ENCODE data around the gene LRP3.

LRP3 gene

DNA sequence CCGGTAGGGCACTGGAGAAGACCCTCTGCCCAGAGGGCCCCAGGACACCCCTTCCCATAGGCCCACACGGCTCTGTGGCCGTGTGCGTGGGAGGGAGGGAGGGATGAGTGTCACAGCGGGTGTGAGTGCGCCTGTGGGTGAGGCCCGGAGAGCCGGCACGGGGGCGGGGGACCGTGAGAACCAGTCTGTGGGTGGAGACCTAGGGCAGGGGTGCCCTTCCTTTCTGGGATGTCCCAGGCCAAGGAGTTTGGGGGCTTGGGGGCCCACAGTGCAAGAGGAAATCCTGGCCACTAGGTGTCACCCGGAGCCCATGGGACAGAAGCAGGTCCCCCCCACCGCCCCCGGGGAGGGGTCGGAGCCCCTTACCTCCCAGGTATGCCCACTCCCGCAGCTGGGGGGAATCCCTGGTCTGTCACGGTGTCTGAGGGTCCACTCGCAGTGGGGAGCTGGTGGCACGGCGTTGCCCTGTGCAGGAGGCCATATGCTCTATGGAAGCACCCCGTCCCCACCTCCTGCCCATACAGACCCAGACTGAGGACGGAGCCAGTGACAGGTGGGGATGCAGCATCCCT, 47.5 kb downstream of the LRP3 start:
- TF ChIP-seq SUZ12 (IDR thresholded peaks at IDR 0.05; ENCODE audit: extremely low read depth, insufficient read depth, insufficient read length) (no peak), YY1 (IDR thresholded peaks at IDR 0.05; ENCODE audit: insufficient read depth, insufficient read length) (no peak), ZNF274 (IDR thresholded peaks at IDR 0.05; ENCODE audit: low read depth, low read length) (no peak)
- DNase-seq (ENCODE audit: low read depth, low spot score) = no peak
- peaks cover 17% of the 10 kb centered on the region for H3K9me3 ChIP-seq (ENCODE audit: insufficient read depth, low read length)

DNA sequence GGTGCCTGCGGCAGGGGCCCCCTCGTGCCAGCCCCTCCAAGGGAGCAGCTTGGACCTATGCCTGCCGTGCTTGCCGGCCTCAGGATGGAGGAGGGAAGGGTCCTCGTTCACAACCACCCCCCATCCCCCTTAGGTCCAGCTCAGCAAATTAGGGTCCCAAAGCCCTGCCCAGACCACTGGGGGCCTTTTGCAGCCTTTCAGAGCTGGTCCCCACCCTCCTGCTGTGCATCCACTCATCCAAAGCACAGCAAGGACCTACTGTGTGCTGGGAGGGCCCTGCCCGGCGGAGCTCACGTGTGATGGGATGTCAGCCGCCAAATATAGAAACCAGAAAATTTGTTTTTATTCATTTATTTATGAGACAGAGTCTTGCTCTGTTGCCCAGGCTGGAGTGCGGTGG, 48.0 kb downstream of the LRP3 start:
- Histone ChIP-seq H3K36me3 (ENCODE audit: insufficient read depth, insufficient read length, low read length) (no peaks in the 10 kb centered on the region), H3K9ac (ENCODE audit: insufficient read length, low read depth) (no peak overlapping the region)
- TF ChIP-seq ZNF274 (IDR thresholded peaks at IDR 0.05; ENCODE audit: low read depth, low read length) = no peak

More for the DNA sequence above, 47.5 kb downstream of the LRP3 start:
- no peak overlapping the region for H3K4me3 ChIP-seq (ENCODE audit: insufficient read length, low read depth)
- no peaks in the 10 kb centered on the region for H3K27me3 ChIP-seq (ENCODE audit: insufficient read depth, insufficient read length)
- H3K36me3 ChIP-seq (ENCODE audit: insufficient read depth, insufficient read length, low read length) = no peaks in the 10 kb centered on the region
- H3K9ac ChIP-seq (ENCODE audit: insufficient read length, low read depth) = no peak overlapping the region
- H3K4me1 ChIP-seq (ENCODE audit: insufficient read depth, insufficient read length) = no peaks in the 10 kb centered on the region

GRCh38 chr19:33242911-33243310, 48.8 kb downstream of the LRP3 start:
- no peak overlapping the region for H3K4me3 ChIP-seq (ENCODE audit: insufficient read length, low read depth)

More for the DNA sequence above, 48.0 kb downstream of the LRP3 start:
- Histone ChIP-seq H3K4me1 (ENCODE audit: insufficient read depth, insufficient read length) (no peaks in the 10 kb centered on the region), H3K27me3 (ENCODE audit: insufficient read depth, insufficient read length) (no peaks in the 10 kb centered on the region), H3K4me3 (ENCODE audit: insufficient read length, low read depth) (no peak overlapping the region), H3K9me3 (ENCODE audit: insufficient read depth, low read length) (peaks cover 17% of the 10 kb centered on the region)
- no peak for DNase-seq (ENCODE audit: low read depth, low spot score)

GRCh38 chr19:33245948-33246708, 52.0 kb downstream of the LRP3 start:
- Histone ChIP-seq H3K27me3 (ENCODE audit: insufficient read depth, insufficient read length) (no peaks in the 10 kb centered on the region), H3K9me3 (ENCODE audit: insufficient read depth, low read length) (peaks cover 17% of the 10 kb centered on the region)

More at GRCh38 chr19:33242911-33243310, 48.8 kb downstream of the LRP3 start:
- Histone ChIP-seq H3K4me1 (ENCODE audit: insufficient read depth, insufficient read length) (no peaks in the 10 kb centered on the region), H3K27me3 (ENCODE audit: insufficient read depth, insufficient read length) (no peaks in the 10 kb centered on the region), H3K36me3 (ENCODE audit: insufficient read depth, insufficient read length, low read length) (no peaks in the 10 kb centered on the region), H3K9me3 (ENCODE audit: insufficient read depth, low read length) (peaks cover 17% of the 10 kb centered on the region), H3K9ac (ENCODE audit: insufficient read length, low read depth) (no peak overlapping the region)
- no peak for TF ChIP-seq SUZ12 (IDR thresholded peaks at IDR 0.05; ENCODE audit: extremely low read depth, insufficient read depth, insufficient read length)
- no peak for TF ChIP-seq ZNF274 (IDR thresholded peaks at IDR 0.05; ENCODE audit: low read depth, low read length)
- TF ChIP-seq YY1 (IDR thresholded peaks at IDR 0.05; ENCODE audit: insufficient read depth, insufficient read length) = no peak
- no peak for DNase-seq (ENCODE audit: low read depth, low spot score)

GRCh38 chr19:33246709-33247440, 52.7 kb downstream of the LRP3 start:
- Histone ChIP-seq H3K27me3 (ENCODE audit: insufficient read depth, insufficient read length) (no peaks in the 10 kb centered on the region), H3K4me3 (ENCODE audit: insufficient read length, low read depth) (no peak overlapping the region), H3K9me3 (ENCODE audit: insufficient read depth, low read length) (peaks cover 17% of the 10 kb centered on the region), H3K9ac (ENCODE audit: insufficient read length, low read depth) (no peak overlapping the region), H3K36me3 (ENCODE audit: insufficient read depth, insufficient read length, low read length) (no peaks in the 10 kb centered on the region), H3K4me1 (ENCODE audit: insufficient read depth, insufficient read length) (peaks cover 18% of the 10 kb centered on the region)
- no peak for TF ChIP-seq YY1 (IDR thresholded peaks at IDR 0.05; ENCODE audit: insufficient read depth, insufficient read length)
- no peak for TF ChIP-seq SUZ12 (IDR thresholded peaks at IDR 0.05; ENCODE audit: extremely low read depth, insufficient read depth, insufficient read length)
- no peak for TF ChIP-seq ZNF274 (IDR thresholded peaks at IDR 0.05; ENCODE audit: low read depth, low read length)
- DNase-seq (ENCODE audit: low read depth, low spot score) = no peak

More at GRCh38 chr19:33245948-33246708, 52.0 kb downstream of the LRP3 start:
- DNase-seq (ENCODE audit: low read depth, low spot score) = no peak
- H3K4me3 ChIP-seq (ENCODE audit: insufficient read length, low read depth) = no peak overlapping the region
- H3K9ac ChIP-seq (ENCODE audit: insufficient read length, low read depth) = no peak overlapping the region
- TF ChIP-seq YY1 (IDR thresholded peaks at IDR 0.05; ENCODE audit: insufficient read depth, insufficient read length) (no peak), ZNF274 (IDR thresholded peaks at IDR 0.05; ENCODE audit: low read depth, low read length) (no peak), SUZ12 (IDR thresholded peaks at IDR 0.05; ENCODE audit: extremely low read depth, insufficient read depth, insufficient read length) (no peak)
- no peaks in the 10 kb centered on the region for H3K36me3 ChIP-seq (ENCODE audit: insufficient read depth, insufficient read length, low read length)
- peaks cover 14% of the 10 kb centered on the region for H3K4me1 ChIP-seq (ENCODE audit: insufficient read depth, insufficient read length)

- TF ChIP-seq SUZ12 (IDR thresholded peaks at IDR 0.05; ENCODE audit: extremely low read depth, insufficient read depth, insufficient read length) = no peak
- TF ChIP-seq YY1 (IDR thresholded peaks at IDR 0.05; ENCODE audit: insufficient read depth, insufficient read length) = no peak
- no peak for TF ChIP-seq ZNF274 (IDR thresholded peaks at IDR 0.05; ENCODE audit: low read depth, low read length)
- Histone ChIP-seq H3K36me3 (ENCODE audit: insufficient read depth, insufficient read length, low read length) (no peaks in the 10 kb centered on the region), H3K9ac (ENCODE audit: insufficient read length, low read depth) (no peak overlapping the region), H3K27me3 (ENCODE audit: insufficient read depth, insufficient read length) (no peaks in the 10 kb centered on the region), H3K9me3 (ENCODE audit: insufficient read depth, low read length) (peaks cover 17% of the 10 kb centered on the region), H3K4me1 (ENCODE audit: insufficient read depth, insufficient read length) (peaks cover 18% of the 10 kb centered on the region), H3K4me3 (ENCODE audit: insufficient read length, low read depth) (no peak overlapping the region)
- no peak for DNase-seq (ENCODE audit: low read depth, low spot score)
Observed at GRCh38 chr19:33247441-33247819, 53.3 kb downstream of the LRP3 start.

- Histone ChIP-seq H3K9me3 (ENCODE audit: insufficient read depth, low read length) (peaks cover 17% of the 10 kb centered on the region), H3K4me1 (ENCODE audit: insufficient read depth, insufficient read length) (peaks cover 19% of the 10 kb centered on the region), H3K27me3 (ENCODE audit: insufficient read depth, insufficient read length) (no peaks in the 10 kb centered on the region), H3K4me3 (ENCODE audit: insufficient read length, low read depth) (no peak overlapping the region), H3K36me3 (ENCODE audit: insufficient read depth, insufficient read length, low read length) (no peaks in the 10 kb centered on the region), H3K9ac (ENCODE audit: insufficient read length, low read depth) (no peak overlapping the region)
- TF ChIP-seq SUZ12 (IDR thresholded peaks at IDR 0.05; ENCODE audit: extremely low read depth, insufficient read depth, insufficient read length) (no peak), ZNF274 (IDR thresholded peaks at IDR 0.05; ENCODE audit: low read depth, low read length) (no peak), YY1 (IDR thresholded peaks at IDR 0.05; ENCODE audit: insufficient read depth, insufficient read length) (no peak)
- no peak for DNase-seq (ENCODE audit: low read depth, low spot score)
Observed at GRCh38 chr19:33248104-33248503, 54.0 kb downstream of the LRP3 start.
